ENCODE data around the gene CNKSR1. TPM values are rescaled to one million over a fixed set of nuclear protein-coding genes. Genes with fewer than 3 reads are reported as not detected.

CNKSR1 gene
- total and polyA plus RNA-seq, 2 of the 13 experiments (the other 11 are each of a cell fraction or from before 2014, with no cell fraction given): 3.4 to 8.9 TPM

DNA sequence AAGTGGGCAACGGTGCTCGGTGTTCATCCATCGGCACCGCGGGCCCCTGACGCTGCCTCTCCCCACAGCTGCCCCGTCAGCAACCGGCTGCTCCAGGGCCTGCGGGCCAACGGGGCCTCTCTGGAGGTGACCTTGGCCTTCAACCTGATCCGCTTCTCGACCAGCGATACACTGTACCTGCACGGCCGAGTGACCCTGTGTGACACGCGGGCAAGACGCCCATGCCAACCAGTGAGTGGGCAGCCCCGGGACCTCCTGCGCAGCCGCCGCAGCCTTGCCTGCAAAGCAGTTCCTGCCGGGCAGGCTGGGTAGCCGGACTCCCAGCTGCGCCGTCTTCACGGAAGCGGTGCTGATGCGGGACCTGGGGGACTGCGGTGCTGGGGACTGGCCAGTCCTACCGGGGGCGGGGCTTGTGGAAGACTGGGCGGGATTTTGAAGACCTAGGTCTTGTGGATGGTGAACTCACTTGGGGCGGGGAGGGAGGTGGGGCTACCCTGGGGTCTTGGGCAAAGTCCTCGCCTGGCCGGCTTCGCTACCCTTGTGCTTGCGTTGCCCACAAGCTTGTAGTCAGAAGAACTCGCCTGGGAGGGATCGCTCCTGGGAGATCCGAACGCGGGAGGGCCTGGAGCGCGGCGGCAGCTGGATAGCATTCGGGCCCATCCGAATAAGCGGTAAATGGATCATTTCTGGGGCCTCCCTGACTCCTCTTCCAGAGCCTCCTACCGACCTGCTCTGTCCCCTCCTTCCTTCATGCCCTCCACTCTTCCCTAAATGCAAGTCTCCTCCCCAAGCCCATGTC lies 47.9 kb downstream of the CNKSR1 start (continued):
- peak; percentile 69 for TF ChIP-seq TAF1 (CRISPR knock-in tag; IDR thresholded peaks at IDR 0.05)
- 0 out of 2 replicates have a peak, but pooled peaks have one; percentile 30 for TF ChIP-seq DR1 (CRISPR knock-in tag; IDR thresholded peaks at IDR 0.05)
- no peak for TF ChIP-seq ZNF75D (CRISPR knock-in tag; IDR thresholded peaks at IDR 0.05; ENCODE audit: borderline replicate concordance)
- no peak for TF ChIP-seq MBD4 (IDR thresholded peaks at IDR 0.05; ENCODE audit: borderline replicate concordance, low read length)
- peak; percentile 24 for TF ChIP-seq AGO2 (optimal IDR thresholded peaks at IDR 0.05; ENCODE audit: low read depth, low read length)
- TF ChIP-seq MYC (CRISPR knock-in tag; IDR thresholded peaks at IDR 0.05; ENCODE audit: borderline replicate concordance): 0 out of 2 replicates have a peak, but pooled peaks have one; percentile 55
- no peak for TF ChIP-seq HMG20A (CRISPR knock-in tag; IDR thresholded peaks at IDR 0.05; ENCODE audit: borderline replicate concordance)
- peak; percentile 42; the same call in 1 of the 2 replicates for TF ChIP-seq IRF2 (CRISPR knock-in tag; IDR thresholded peaks at IDR 0.05)
- 0 out of 2 replicates have a peak, but pooled peaks have one; percentile 24 for TF ChIP-seq NFE2L1 (CRISPR knock-in tag; IDR thresholded peaks at IDR 0.05; ENCODE audit: borderline replicate concordance)
- TF ChIP-seq, protein P1, sequence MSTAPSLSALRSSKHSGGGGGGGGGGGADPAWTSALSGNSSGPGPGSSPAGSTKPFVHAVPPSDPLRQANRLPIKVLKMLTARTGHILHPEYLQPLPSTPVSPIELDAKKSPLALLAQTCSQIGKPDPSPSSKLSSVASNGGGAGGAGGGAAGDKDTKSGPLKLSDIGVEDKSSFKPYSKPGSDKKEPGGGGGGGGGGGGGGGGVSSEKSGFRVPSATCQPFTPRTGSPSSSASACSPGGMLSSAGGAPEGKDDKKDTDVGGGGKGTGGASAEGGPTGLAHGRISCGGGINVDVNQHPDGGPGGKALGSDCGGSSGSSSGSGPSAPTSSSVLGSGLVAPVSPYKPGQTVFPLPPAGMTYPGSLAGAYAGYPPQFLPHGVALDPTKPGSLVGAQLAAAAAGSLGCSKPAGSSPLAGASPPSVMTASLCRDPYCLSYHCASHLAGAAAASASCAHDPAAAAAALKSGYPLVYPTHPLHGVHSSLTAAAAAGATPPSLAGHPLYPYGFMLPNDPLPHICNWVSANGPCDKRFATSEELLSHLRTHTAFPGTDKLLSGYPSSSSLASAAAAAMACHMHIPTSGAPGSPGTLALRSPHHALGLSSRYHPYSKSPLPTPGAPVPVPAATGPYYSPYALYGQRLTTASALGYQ (CRISPR knock-in tag; IDR thresholded peaks at IDR 0.05): no peak
- TF ChIP-seq, protein P2, sequence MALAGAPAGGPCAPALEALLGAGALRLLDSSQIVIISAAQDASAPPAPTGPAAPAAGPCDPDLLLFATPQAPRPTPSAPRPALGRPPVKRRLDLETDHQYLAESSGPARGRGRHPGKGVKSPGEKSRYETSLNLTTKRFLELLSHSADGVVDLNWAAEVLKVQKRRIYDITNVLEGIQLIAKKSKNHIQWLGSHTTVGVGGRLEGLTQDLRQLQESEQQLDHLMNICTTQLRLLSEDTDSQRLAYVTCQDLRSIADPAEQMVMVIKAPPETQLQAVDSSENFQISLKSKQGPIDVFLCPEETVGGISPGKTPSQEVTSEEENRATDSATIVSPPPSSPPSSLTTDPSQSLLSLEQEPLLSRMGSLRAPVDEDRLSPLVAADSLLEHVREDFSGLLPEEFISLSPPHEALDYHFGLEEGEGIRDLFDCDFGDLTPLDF (CRISPR knock-in tag; IDR thresholded peaks at IDR 0.05): 0 out of 2 replicates have a peak, but pooled peaks have one; percentile 33
- TF ChIP-seq NR2C2 (CRISPR knock-in tag; IDR thresholded peaks at IDR 0.05; ENCODE audit: borderline replicate concordance): peak; percentile 88
- TF ChIP-seq SMC3 (IDR thresholded peaks at IDR 0.05; ENCODE audit: low read length): no peak
- TF ChIP-seq PHF20 (CRISPR knock-in tag; IDR thresholded peaks at IDR 0.05): peak; percentile 42
- peak; percentile 44; the same call in 1 of the 2 replicates for TF ChIP-seq NCOR1 (IDR thresholded peaks at IDR 0.05; ENCODE audit: borderline replicate concordance, low read length)
- TF ChIP-seq, protein P3, sequence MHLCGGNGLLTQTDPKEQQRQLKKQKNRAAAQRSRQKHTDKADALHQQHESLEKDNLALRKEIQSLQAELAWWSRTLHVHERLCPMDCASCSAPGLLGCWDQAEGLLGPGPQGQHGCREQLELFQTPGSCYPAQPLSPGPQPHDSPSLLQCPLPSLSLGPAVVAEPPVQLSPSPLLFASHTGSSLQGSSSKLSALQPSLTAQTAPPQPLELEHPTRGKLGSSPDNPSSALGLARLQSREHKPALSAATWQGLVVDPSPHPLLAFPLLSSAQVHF (CRISPR knock-in tag; IDR thresholded peaks at IDR 0.05): no peak
- no peak for TF ChIP-seq ARNTL (CRISPR knock-in tag; IDR thresholded peaks at IDR 0.05)
- peak; percentile 40; the same call in 1 of the 2 replicates for TF ChIP-seq BORCS8-MEF2B (CRISPR knock-in tag; IDR thresholded peaks at IDR 0.05)
- no peak for TF ChIP-seq ZFP62 (CRISPR knock-in tag; IDR thresholded peaks at IDR 0.05)
- no peak for TF ChIP-seq ZKSCAN5 (CRISPR knock-in tag; IDR thresholded peaks at IDR 0.05)
- peak; percentile 45; the same call in 1 of the 2 replicates for TF ChIP-seq MAZ (IDR thresholded peaks at IDR 0.05; ENCODE audit: borderline replicate concordance, low read depth, low read length)
- no peak for TF ChIP-seq MAZ (CRISPR knock-in tag; IDR thresholded peaks at IDR 0.05; ENCODE audit: low read depth)
- TF ChIP-seq NR1H2 (CRISPR knock-in tag; IDR thresholded peaks at IDR 0.05; ENCODE audit: borderline replicate concordance, low read depth): no peak
- TF ChIP-seq PHF5A (CRISPR knock-in tag; IDR thresholded peaks at IDR 0.05; ENCODE audit: low read depth, unreplicated experiment): no peak
- TF ChIP-seq ZNF614 (CRISPR knock-in tag; IDR thresholded peaks at IDR 0.05; ENCODE audit: borderline replicate concordance): peak; percentile 24; the same call in 1 of the 2 replicates
- TF ChIP-seq DNMT3B (CRISPR knock-in tag; conservative IDR thresholded peaks at IDR 0.05): no peak
- peak; percentile 37; the same call in 1 of the 2 replicates for TF ChIP-seq ZNF263 (CRISPR knock-in tag; IDR thresholded peaks at IDR 0.05)
- TF ChIP-seq KLF6 (CRISPR knock-in tag; IDR thresholded peaks at IDR 0.05): peak; percentile 21; the same call in 1 of the 2 replicates

Data from HepG2 (cell line).